Aorta (tissue), 4 donors: ENCODE results near the gene SCN4A. TPM values are rescaled to one million over a fixed set of nuclear protein-coding genes. Genes with fewer than 3 reads are reported as not detected.

Source experiments
- polyA plus RNA-seq, 2 donors: library from polyadenylated mRNA; stranded (reverse); fragments of 200-250 nt; gene quantifications; one replicate each; pipeline ENCODE4 v1.2.3, GENCODE V29; 2013
- total RNA-seq, 2 donors: library from RNA; stranded (reverse); fragmentation: NEBNext Ultra II Directional; extraction: Animal tissue kit (Norgen Biotek cat#: 25700); gene quantifications; one replicate each; pipeline ENCODE4 v1.2.1, GENCODE V29; 2021
- donor health status: healthy with polysubstance abuse.
- donor health status: Bipolar disorder and iron deficiency.
- donor health status: DM: no; HTN: no; CAD: no.
- donor health status: DM: yes; HTN: yes; CAD: no.

The SCN4A gene
- total and polyA plus RNA-seq, 4 donors = 0.03 to 3.2 (median 1.5) TPM; not detected in 1

Other genes starting within 250 kb of the SCN4A start
- 10 to 100 TPM; 39.0 to 63.8 TPM for gene STRADA, start 231.1 kb downstream of the SCN4A start, total RNA-seq
- 10 to 100 TPM; 10.8 to 43.0 TPM for gene STRADA, start 231.1 kb downstream of the SCN4A start, polyA plus RNA-seq
- gene CCDC47, start 199.3 kb downstream of the SCN4A start, total RNA-seq = 10 to 100 TPM; 62.7 to 65.8 TPM
- gene CCDC47, start 199.3 kb downstream of the SCN4A start, polyA plus RNA-seq = 10 to 100 TPM; 27.9 to 35.2 TPM
- 100 to 1,000 TPM; 120 to 136 TPM for gene DDX42, start 198.7 kb downstream of the SCN4A start, total RNA-seq
- 10 to 100 TPM; 63.7 to 89.3 TPM for gene DDX42, start 198.7 kb downstream of the SCN4A start, polyA plus RNA-seq
- gene PSMC5, start 145.5 kb downstream of the SCN4A start, total RNA-seq = 10 to 100 TPM; 81.1 to 92.9 TPM
- 100 to 1,000 TPM; 144 to 208 TPM for gene PSMC5, start 145.5 kb downstream of the SCN4A start, polyA plus RNA-seq
- 10 to 100 TPM; 29.4 to 38.1 TPM for gene FTSJ3, start 145.3 kb downstream of the SCN4A start, total RNA-seq
- 10 to 100 TPM; 10.0 to 30.0 TPM for gene FTSJ3, start 145.3 kb downstream of the SCN4A start, polyA plus RNA-seq
- 10 to 100 TPM; 43.0 to 69.7 TPM for gene SMARCD2, start 130.2 kb downstream of the SCN4A start, total RNA-seq
- 10 to 100 TPM; 37.9 to 61.5 TPM for gene SMARCD2, start 130.2 kb downstream of the SCN4A start, polyA plus RNA-seq
- gene CSH2, start 99.2 kb downstream of the SCN4A start, total RNA-seq = not detected
- not detected for gene CSH2, start 99.2 kb downstream of the SCN4A start, polyA plus RNA-seq
- not detected for gene GH2, start 91.0 kb downstream of the SCN4A start, total RNA-seq
- gene GH2, start 91.0 kb downstream of the SCN4A start, polyA plus RNA-seq = not detected
- not detected for gene CSH1, start 76.3 kb downstream of the SCN4A start, total RNA-seq
- not detected for gene CSH1, start 76.3 kb downstream of the SCN4A start, polyA plus RNA-seq
- not detected for gene CSHL1, start 61.7 kb downstream of the SCN4A start, total RNA-seq
- gene CSHL1, start 61.7 kb downstream of the SCN4A start, polyA plus RNA-seq = not detected
- gene GH1, start 54.1 kb downstream of the SCN4A start, total RNA-seq = not detected
- gene GH1, start 54.1 kb downstream of the SCN4A start, polyA plus RNA-seq = not detected
- gene CD79B, start 40.6 kb downstream of the SCN4A start, total RNA-seq = 1 to 10 TPM; 5.1 to 7.1 TPM
- gene CD79B, start 40.6 kb downstream of the SCN4A start, polyA plus RNA-seq = 1 to 10 TPM in 1 of 2 donors, under 1 TPM in 1; 0.50 to 6.7 TPM
- under 1 TPM; 0.62 to 0.84 TPM for gene PRR29, start 25.4 kb upstream of the SCN4A start, total RNA-seq
- under 1 TPM in 1 of 2 donors, not detected in 1; 0.10 TPM for gene PRR29, start 25.4 kb upstream of the SCN4A start, polyA plus RNA-seq
- gene ICAM2, start 47.7 kb upstream of the SCN4A start, total RNA-seq = 10 to 100 TPM; 24.9 to 36.0 TPM
- gene ICAM2, start 47.7 kb upstream of the SCN4A start, polyA plus RNA-seq = 1 to 10 TPM; 3.9 to 9.7 TPM
- gene ERN1, start 157.2 kb upstream of the SCN4A start, total RNA-seq = 10 to 100 TPM; 17.8 to 31.0 TPM
- gene ERN1, start 157.2 kb upstream of the SCN4A start, polyA plus RNA-seq = 1 to 10 TPM; 1.0 to 5.2 TPM